HG02981 (cell line): Measurements from ENCODE around the gene SLC16A2.
"Not testable (repeated sequence)": the region's sequence is repeated elsewhere in the genome, so short reads cannot be mapped to it uniquely, and the experiment has no call there.

Source experiments
- ATAC-seq: cut with Tn5 transposase; IDR thresholded peaks from one replicate; pipeline ENCODE4 v1.9.1; 2021; ENCODE audit warnings: mild to moderate bottlenecking, moderate library complexity; ENCODE audit not compliant: unreplicated experiment

Gene SLC16A2

GRCh38 chrX:74445099-74445498, 23.8 kb downstream of the SLC16A2 start:
- ATAC-seq: no peak

DNA sequence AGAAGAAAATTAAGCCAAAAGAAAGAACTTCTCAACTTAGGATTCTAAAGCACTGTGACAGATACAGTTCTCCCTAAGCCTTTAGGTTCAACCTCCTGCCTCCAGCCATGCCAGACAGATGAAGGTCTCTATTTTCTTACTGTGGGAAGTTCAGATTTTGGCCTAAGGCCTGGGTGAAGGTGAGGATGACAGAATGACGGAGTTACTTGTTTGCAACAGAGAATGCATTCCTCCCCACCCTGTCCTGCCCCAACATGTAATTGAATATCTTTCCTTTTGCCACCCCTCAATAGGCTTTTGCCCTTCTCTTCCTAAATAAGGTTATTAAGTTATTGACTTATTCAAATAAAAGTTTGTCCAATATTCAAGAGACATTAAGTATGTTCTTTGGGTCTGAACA, 25.6 kb downstream of the SLC16A2 start:
- no peak for ATAC-seq

- no peak for ATAC-seq
These were observed 27.4 kb downstream of the SLC16A2 start for GRCh38 chrX:74448669-74449068.

DNA sequence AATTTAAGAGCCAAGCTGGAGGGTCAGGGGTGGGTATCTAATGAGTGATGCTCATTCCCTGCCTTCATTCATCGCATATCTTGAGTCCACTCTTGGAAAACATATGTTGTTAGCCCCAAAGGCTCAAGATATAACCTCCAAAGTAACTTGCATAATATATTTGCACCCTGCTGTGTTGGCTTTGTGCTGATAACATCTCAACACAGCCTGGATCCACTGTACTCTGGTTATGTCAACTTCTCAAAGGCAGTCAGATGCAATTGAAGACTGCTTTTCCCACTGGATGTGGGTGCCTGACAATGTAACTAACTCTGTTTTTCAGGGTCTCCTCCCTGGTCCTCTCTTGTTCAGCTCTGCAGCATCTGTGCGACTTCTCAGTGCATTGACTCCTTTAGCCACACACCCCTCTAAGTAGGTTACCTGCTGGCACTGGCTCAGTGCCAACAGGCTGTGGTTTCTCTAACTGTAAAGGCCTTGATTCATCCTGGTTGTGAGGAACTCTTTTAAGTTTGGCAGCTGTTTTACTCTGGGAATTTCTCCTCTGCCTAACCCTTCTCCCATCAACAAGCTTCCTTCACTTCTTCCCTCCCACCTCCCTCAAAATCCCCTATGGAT, 28.1 kb downstream of the SLC16A2 start:
- no peak for ATAC-seq

- no peak for ATAC-seq
These were observed 28.6 kb downstream of the SLC16A2 start for GRCh38 chrX:74449937-74450330.

GRCh38 chrX:74450803-74451449, 29.6 kb downstream of the SLC16A2 start:
- no peak for ATAC-seq

- ATAC-seq: no peak
These were observed 30.3 kb downstream of the SLC16A2 start for GRCh38 chrX:74451450-74452198.

DNA sequence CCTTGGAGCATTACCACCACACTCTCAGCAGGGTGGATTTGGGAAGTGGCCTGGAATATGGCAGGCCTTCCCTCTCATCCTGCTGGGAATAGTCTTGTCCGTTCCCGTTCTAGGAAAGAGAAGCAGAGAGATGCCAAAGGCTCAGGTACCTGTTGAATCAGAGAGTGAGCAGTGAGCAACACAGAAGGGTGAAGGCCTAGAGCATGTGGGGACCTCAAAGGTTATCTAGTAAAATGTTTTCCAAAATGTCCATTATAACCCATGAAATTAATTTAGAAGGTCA, 30.8 kb downstream of the SLC16A2 start:
- no peak for ATAC-seq

GRCh38 chrX:74453178-74453577, 31.9 kb downstream of the SLC16A2 start:
- ATAC-seq: no peak

DNA sequence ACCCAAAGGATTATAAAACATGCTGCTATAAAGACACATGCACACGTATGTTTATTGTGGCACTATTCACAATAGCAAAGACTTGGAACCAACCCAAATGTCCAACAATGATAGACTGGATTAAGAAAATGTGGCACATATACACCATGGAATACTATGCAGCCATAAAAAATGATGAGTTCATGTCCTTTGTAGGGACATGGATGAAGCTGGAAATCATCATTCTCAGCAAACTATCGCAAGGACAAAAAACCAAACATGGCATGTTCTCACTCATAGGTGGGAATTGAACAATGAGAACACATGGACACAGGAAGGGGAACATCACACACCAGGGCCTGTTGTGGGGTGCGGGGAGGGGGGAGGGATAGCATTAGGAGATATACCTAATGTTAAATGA, 32.9 kb downstream of the SLC16A2 start:
- ATAC-seq: not testable (repeated sequence)

- no peak for ATAC-seq
These were observed 37.4 kb downstream of the SLC16A2 start for GRCh38 chrX:74458736-74459135.

DNA sequence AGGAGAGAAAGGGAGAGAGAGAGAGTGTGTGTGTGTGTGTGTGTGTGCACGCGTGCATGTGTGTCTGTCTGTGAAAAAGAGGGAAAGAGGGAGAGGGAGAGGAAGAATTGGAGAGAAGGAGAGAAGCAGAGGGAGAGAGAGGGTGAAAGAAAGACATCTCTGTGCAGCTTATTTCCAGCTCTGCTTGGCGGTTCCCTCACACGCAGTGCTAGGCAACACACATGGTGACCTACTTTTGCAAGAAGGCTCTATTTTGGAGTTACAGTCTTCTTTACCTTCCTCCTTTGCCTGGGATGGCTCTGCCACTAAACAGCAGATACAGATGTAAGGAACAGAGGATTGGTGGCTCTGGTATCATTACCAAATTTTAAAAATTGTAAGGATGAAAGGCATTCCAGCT, 40.1 kb downstream of the SLC16A2 start:
- ATAC-seq: no peak

- no peak for ATAC-seq
These were observed 43.4 kb downstream of the SLC16A2 start for GRCh38 chrX:74464722-74465121.

- ATAC-seq: no peak
These were observed 44.1 kb downstream of the SLC16A2 start for GRCh38 chrX:74465424-74465823.

DNA sequence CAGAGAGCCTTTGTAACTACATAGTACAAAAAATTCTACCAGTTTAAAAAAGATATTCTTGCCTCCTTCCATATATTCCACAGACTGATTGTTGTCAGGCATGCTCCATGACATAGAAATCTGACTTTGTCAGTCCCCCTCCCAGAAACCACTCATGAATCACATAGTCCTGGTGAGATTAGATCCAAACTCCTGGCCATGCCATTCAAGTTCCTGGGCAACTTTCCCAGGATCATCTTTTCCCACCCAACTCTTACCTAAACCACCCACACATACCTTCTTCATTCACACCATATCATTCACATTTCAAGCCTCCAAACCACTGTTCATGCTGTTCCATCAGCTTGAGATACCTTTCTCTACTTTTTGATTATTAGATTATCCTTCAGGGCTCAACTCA, 46.4 kb downstream of the SLC16A2 start:
- ATAC-seq: no peak

DNA sequence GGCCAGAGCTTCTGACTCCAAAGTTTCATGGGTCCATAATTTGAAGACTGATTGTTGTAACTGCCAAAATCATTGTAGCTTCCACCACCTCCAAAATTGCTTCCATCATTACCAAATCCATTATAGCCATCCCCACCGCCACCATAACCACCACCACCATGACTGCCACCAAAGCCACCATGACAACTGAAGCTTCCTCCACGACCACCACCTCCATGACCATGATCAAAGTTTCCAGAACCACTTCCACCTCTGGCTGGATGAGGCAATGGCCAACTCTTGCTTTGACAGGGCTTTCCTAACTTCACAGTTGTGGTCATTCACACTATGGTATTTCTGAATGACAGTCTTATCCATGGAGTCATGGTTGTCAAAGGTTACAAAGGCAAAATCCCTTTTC, 51.8 kb downstream of the SLC16A2 start:
- not testable (repeated sequence) for ATAC-seq

DNA sequence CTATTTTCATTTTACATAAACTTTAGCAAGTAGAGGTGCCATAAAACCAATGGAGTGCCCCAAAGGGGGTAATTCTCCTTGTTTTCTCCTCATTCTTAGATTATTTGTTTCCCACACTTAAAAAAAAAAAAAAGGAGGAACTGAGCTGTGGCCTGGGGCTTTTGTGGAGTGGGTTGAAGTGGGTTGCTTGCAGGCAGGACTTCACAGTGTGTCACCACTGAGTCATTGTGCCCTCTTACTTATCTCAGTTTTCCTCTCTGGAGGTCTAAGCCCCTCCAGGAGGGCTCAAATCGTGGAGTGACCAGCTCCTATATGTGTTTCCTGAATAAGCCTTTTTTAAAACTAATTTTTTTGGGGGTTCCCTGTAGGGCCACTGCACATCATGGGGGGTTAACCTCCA, 69.0 kb downstream of the SLC16A2 start:
- ATAC-seq: no peak

DNA sequence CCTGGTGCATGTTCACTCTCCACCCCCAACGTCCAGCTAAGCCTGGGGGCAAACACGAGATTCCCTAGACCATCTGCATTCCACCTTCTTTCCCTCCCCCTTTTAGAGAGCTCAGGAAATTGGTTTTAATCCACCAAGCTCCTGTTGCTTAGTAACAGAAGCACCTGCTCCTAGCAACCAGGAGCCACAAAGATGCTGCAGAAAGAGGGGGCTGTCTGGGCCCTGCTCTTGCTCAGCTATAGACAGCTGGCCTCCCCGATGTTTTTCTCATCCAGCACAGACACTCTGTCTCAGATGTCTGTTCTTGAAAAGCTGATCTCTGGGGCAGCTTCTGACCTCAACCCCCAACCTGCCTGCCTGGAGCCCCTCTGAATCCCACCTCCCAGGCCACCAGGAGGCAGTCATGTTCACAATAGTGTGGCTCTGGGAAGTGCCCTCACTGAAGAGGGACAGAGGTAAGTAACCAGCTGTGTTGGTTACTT, 71.5 kb downstream of the SLC16A2 start:
- no peak for ATAC-seq

DNA sequence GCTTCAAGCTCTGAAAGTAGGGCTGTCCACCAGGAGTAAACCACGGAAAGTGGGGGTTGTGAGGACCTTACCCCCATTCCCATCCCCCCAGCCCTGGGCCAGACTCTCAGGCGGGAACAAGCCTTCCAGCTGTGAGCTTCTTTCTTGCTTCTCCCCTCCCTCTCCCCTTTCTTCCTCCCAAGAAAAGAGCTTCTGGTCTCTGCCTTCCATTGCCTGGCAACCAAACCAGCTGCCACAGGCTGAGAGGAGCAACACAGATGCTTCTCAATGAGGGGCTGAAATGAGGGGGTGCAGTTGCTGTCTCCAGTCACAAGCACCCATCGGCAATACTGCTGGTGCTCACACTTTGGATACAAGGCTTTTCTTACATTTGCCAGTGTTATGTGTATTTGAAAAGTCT, 72.5 kb downstream of the SLC16A2 start:
- ATAC-seq: no peak

- ATAC-seq: no peak
These were observed 77.6 kb downstream of the SLC16A2 start for GRCh38 chrX:74498924-74499323.

GRCh38 chrX:74500067-74500466, 78.8 kb downstream of the SLC16A2 start:
- ATAC-seq: no peak

GRCh38 chrX:74500555-74500954, 79.3 kb downstream of the SLC16A2 start:
- ATAC-seq: no peak
